Measurements from ENCODE around the gene CASTOR2.

GRCh38 chr7:75045881-75046280 lies 81.4 kb downstream of the CASTOR2 start:
- TF ChIP-seq, protein P1, sequence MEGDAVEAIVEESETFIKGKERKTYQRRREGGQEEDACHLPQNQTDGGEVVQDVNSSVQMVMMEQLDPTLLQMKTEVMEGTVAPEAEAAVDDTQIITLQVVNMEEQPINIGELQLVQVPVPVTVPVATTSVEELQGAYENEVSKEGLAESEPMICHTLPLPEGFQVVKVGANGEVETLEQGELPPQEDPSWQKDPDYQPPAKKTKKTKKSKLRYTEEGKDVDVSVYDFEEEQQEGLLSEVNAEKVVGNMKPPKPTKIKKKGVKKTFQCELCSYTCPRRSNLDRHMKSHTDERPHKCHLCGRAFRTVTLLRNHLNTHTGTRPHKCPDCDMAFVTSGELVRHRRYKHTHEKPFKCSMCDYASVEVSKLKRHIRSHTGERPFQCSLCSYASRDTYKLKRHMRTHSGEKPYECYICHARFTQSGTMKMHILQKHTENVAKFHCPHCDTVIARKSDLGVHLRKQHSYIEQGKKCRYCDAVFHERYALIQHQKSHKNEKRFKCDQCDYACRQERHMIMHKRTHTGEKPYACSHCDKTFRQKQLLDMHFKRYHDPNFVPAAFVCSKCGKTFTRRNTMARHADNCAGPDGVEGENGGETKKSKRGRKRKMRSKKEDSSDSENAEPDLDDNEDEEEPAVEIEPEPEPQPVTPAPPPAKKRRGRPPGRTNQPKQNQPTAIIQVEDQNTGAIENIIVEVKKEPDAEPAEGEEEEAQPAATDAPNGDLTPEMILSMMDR (IDR thresholded peaks at IDR 0.05) = no peak
- TF ChIP-seq POLR2A (IDR thresholded peaks at IDR 0.05) = no peak
